Epithelial cell of esophagus (primary cell): ENCODE data around the gene KCNA5.

Experiments
- DNase-seq: peaks from one replicate; pipeline ENCODE4 v3.0.0; 2010; ENCODE audit warnings: low read depth
- H3K4me3 ChIP-seq: 2 replicates; pipeline ENCODE4 v1.5.1; 2011; ENCODE audit warnings: mild to moderate bottlenecking, low read length, control low read depth
- TF ChIP-seq, protein P1 (sequence below): IDR thresholded peaks from 2 replicates; pipeline ENCODE4 v1.5.1; 2011; ENCODE audit warnings: low read depth, mild to moderate bottlenecking, low read length, control low read depth, inconsistent platforms; ENCODE audit not compliant: insufficient read depth; ENCODE audit errors: missing control alignments

The KCNA5 gene

DNA sequence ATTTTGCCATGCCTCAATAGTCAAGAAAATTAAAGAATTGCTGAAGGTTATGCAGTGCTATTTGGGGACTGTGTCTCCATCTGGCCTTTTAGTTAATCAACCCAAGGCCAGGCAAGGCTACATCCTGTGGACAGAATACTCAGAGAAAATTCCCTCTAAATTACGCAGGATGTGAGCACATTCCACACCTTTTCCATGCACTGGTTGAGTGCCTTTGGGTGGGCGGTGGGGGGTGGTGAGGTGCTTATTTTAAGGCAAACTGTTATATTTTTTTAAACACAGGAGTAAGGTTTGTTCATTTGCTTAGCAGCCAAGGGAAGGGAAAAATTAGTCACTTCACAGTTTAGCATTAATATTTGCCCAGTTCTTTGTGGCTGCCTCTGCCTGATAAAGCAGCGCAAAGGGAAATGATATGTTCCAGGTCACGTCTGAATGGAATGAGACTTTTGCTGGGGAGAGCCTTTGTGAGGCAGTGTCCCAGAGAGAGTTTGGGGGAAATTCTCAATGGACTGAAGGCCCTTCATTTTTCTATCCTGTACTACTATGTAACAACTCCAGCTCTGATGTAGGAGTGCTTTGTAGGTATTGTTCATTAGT is 17.2 kb upstream of the KCNA5 start:
- TF ChIP-seq, protein P1, sequence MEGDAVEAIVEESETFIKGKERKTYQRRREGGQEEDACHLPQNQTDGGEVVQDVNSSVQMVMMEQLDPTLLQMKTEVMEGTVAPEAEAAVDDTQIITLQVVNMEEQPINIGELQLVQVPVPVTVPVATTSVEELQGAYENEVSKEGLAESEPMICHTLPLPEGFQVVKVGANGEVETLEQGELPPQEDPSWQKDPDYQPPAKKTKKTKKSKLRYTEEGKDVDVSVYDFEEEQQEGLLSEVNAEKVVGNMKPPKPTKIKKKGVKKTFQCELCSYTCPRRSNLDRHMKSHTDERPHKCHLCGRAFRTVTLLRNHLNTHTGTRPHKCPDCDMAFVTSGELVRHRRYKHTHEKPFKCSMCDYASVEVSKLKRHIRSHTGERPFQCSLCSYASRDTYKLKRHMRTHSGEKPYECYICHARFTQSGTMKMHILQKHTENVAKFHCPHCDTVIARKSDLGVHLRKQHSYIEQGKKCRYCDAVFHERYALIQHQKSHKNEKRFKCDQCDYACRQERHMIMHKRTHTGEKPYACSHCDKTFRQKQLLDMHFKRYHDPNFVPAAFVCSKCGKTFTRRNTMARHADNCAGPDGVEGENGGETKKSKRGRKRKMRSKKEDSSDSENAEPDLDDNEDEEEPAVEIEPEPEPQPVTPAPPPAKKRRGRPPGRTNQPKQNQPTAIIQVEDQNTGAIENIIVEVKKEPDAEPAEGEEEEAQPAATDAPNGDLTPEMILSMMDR = no peak

DNA sequence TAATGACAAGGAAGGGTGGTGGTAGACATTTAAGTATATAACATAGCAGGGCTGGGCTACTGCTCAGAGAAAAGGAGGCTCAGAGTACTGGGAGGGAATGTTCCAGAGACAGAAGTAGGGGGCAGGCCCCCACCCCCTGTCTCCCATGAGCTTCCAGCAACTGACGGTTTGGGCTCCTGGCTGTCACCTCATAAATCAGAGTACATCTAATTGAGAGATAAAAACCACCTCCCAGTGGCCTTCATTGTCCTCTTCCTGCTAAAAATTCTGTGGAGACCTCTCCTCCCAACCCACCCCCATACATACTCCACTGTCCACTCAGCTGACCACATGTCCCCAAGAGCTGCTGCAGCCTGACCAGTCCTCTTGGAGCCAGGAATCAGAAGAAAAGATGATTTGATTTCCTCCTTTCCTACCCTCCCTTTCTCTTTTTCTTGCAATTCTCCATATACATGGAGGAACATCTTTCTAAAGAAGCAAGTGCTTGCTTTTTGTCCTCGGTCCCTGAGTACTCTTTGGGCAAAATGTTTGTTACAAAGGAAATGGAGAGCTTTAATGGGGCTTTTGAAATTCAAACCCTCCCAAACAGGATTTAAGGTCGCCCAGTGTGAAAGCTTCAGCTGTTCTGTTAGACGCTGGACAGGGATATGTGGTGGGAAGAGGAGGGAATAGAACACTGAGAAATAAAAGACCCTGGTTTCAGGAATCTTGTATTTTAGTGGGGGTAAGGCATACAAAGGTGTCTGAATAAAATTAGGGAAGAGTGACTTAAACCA is 16.4 kb upstream of the KCNA5 start:
- TF ChIP-seq, protein P1 = no peak
- no peak overlapping the region for H3K4me3 ChIP-seq
- DNase-seq = no peak

More for the DNA sequence above, 17.2 kb upstream of the KCNA5 start:
- no peak for DNase-seq
- H3K4me3 ChIP-seq = no peak overlapping the region

DNA sequence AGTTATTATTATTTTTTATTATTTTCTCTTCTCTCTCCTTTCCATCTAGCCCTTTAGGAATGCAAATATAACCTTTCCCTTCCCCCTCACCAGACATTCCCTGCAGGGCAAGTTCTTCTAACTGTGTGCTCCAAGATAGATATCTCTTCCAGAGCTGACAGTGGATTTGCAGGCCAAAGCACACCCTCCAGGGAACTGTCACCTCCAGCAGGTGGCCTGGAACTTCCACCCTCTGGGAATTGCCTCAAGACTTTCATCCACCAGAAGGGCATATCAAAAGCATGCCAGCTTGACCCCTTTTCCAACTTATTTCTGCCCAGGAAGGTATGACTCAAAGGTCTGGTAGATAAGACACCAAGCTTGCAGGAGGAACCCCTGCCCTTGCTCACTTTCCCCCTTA is 13.6 kb upstream of the KCNA5 start:
- H3K4me3 ChIP-seq = no peak overlapping the region
- TF ChIP-seq, protein P1 = no peak
- no peak for DNase-seq

DNA sequence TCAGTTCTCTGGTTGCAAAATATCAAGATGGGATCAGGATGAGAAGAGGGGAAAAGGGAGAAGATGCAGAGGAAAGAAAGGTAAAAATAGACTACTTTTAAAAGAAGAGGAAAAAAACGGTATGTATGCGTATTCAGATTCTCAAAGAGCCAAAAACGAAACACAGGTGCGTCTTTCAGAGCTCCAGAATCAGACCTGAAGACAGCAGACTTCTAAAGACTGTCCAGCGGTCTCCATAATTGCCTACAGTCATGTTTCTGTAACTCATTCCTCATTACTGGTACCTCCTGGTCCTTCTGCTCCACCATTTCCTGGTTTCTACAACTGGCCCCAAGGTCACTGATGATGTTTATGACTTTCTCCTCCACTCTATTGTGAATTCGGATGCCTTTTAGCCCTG is 12.4 kb upstream of the KCNA5 start:
- H3K4me3 ChIP-seq = no peak overlapping the region
- no peak for DNase-seq
- TF ChIP-seq, protein P1 = no peak

- TF ChIP-seq, protein P1 = no peak
- no peak for DNase-seq
- H3K4me3 ChIP-seq = no peak overlapping the region
Measured at GRCh38 chr12:5031958-5032357, 11.7 kb upstream of the KCNA5 start.

GRCh38 chr12:5032821-5033220 is 10.9 kb upstream of the KCNA5 start:
- TF ChIP-seq, protein P1 = no peak
- DNase-seq = no peak
- H3K4me3 ChIP-seq = no peak overlapping the region
